SK-N-SH treated with all-trans-retinoic acid at 6 μM for 48 hours (cell line): ENCODE data around the gene GALNTL6.

Experiments
- ATAC-seq: fragments of 200-7000 bp; cut with Tn5 transposase; 3 replicates; pipeline ENCODE4 v1.9.1; 2020; ENCODE audit warnings: mild to moderate bottlenecking, moderate library complexity
- ARNTL ChIP-seq: fragments of 450-650 bp; formaldehyde crosslinking; IDR thresholded peaks from 2 replicates; pipeline ENCODE4 v1.5.0; 2020; ENCODE audit warnings: low read depth, mild to moderate bottlenecking, moderate library complexity, borderline replicate concordance
- BACH2 ChIP-seq: fragments of 250-450 bp; sonication (Bioruptor Pico); IDR thresholded peaks from 2 replicates; pipeline ENCODE4 v1.9.0; 2021; ENCODE audit warnings: mild to moderate bottlenecking, borderline replicate concordance
- CREB5 ChIP-seq: fragments of 250-450 bp; sonication (Bioruptor Pico); IDR thresholded peaks from 2 replicates; pipeline ENCODE4 v1.5.1; 2020; ENCODE audit warnings: low read depth, mild to moderate bottlenecking, moderate library complexity
- CSDC2 ChIP-seq: fragments of 250-450 bp; sonication (Bioruptor Pico); IDR thresholded peaks from 2 replicates; pipeline ENCODE4 v1.5.0; 2020; ENCODE audit warnings: mild to moderate bottlenecking, moderate library complexity
- CSRNP3 ChIP-seq: fragments of 250-450 bp; sonication (Bioruptor Pico); IDR thresholded peaks from 2 replicates; pipeline ENCODE4 v1.5.1; 2021; ENCODE audit warnings: mild to moderate bottlenecking, moderate library complexity
- ESRRG ChIP-seq: fragments of 250-450 bp; sonication (Bioruptor Pico); IDR thresholded peaks from 2 replicates; pipeline ENCODE4 v1.6.1; 2021; ENCODE audit warnings: mild to moderate bottlenecking
- GLIS3 ChIP-seq: fragments of 250-450 bp; sonication (Bioruptor Pico); IDR thresholded peaks from 2 replicates; pipeline ENCODE4 v1.5.0; 2020; ENCODE audit warnings: mild to moderate bottlenecking, moderate library complexity
- ISL1 ChIP-seq: fragments of 250-450 bp; sonication (Bioruptor Pico); IDR thresholded peaks from 2 replicates; pipeline ENCODE4 v2.1.2; 2022; ENCODE audit warnings: mild to moderate bottlenecking, moderate library complexity
- OSR1 ChIP-seq: fragments of 250-450 bp; sonication (Bioruptor Pico); IDR thresholded peaks from 2 replicates; pipeline ENCODE4 v1.8.0; 2022; ENCODE audit warnings: moderate library complexity, mild to moderate bottlenecking, inconsistent platforms
- PATZ1 ChIP-seq: fragments of 250-450 bp; sonication (Bioruptor Pico); IDR thresholded peaks from 2 replicates; pipeline ENCODE4 v1.8.0; 2020; ENCODE audit warnings: mild to moderate bottlenecking, moderate library complexity, borderline replicate concordance
- POU6F1 ChIP-seq: fragments of 250-450 bp; sonication (Bioruptor Pico); IDR thresholded peaks from 2 replicates; pipeline ENCODE4 v1.8.0; 2021; ENCODE audit warnings: low read depth, mild to moderate bottlenecking, moderate library complexity, borderline replicate concordance
- PPARA ChIP-seq: fragments of 250-450 bp; sonication (Bioruptor Pico); IDR thresholded peaks from 2 replicates; pipeline ENCODE4 v1.5.0; 2020; ENCODE audit warnings: mild to moderate bottlenecking, borderline replicate concordance
- RARB ChIP-seq: fragments of 250-450 bp; sonication (Bioruptor Pico); IDR thresholded peaks from 2 replicates; pipeline ENCODE4 v1.8.0; 2021; ENCODE audit warnings: mild to moderate bottlenecking, moderate library complexity
- SNAI2 ChIP-seq: fragments of 250-450 bp; sonication (Bioruptor Pico); IDR thresholded peaks from 2 replicates; pipeline ENCODE4 v1.5.0; 2020; ENCODE audit warnings: mild to moderate bottlenecking, moderate library complexity
- TCF4 ChIP-seq: fragments of 250-450 bp; sonication (Bioruptor Pico); IDR thresholded peaks from 2 replicates; pipeline ENCODE4 v1.8.0; 2021; ENCODE audit warnings: mild to moderate bottlenecking, moderate library complexity, borderline replicate concordance
- TOX ChIP-seq: fragments of 250-450 bp; sonication (Bioruptor Pico); IDR thresholded peaks from 2 replicates; pipeline ENCODE4 v1.8.0; 2021; ENCODE audit warnings: mild to moderate bottlenecking, moderate library complexity, borderline replicate concordance
- ZC3H10 ChIP-seq: fragments of 250-450 bp; sonication (Bioruptor Pico); IDR thresholded peaks from 2 replicates; pipeline ENCODE4 v1.5.1; 2021; ENCODE audit warnings: mild to moderate bottlenecking, moderate library complexity
- ZFP3 ChIP-seq: fragments of 250-450 bp; sonication (Bioruptor Pico); IDR thresholded peaks from 2 replicates; pipeline ENCODE4 v1.5.0; 2020; ENCODE audit warnings: mild to moderate bottlenecking, moderate library complexity
- ZFP30 ChIP-seq: fragments of 450-650 bp; formaldehyde crosslinking; IDR thresholded peaks from 2 replicates; pipeline ENCODE4 v1.5.0; 2022; ENCODE audit warnings: mild to moderate bottlenecking, moderate library complexity
- ZNF565 ChIP-seq: fragments of 450-650 bp; formaldehyde crosslinking; conservative IDR thresholded peaks from 2 replicates; pipeline ENCODE4 v1.5.0; 2020; ENCODE audit warnings: low read depth, mild to moderate bottlenecking, moderate library complexity
- ZNF70 ChIP-seq: fragments of 450-650 bp; formaldehyde crosslinking; IDR thresholded peaks from 2 replicates; pipeline ENCODE4 v1.5.0; 2020; ENCODE audit warnings: mild to moderate bottlenecking, moderate library complexity
- ZNF8 ChIP-seq: fragments of 450-650 bp; formaldehyde crosslinking; IDR thresholded peaks from 2 replicates; pipeline ENCODE4 v1.5.0; 2020; ENCODE audit warnings: mild to moderate bottlenecking, moderate library complexity

The GALNTL6 gene

GRCh38 chr4:172660251-172660650 is 847.0 kb downstream of the GALNTL6 start:
- no peak for ATAC-seq
- TF ChIP-seq OSR1 (CRISPR knock-in tag) (no peak), TCF4 (CRISPR knock-in tag) (no peak), ZC3H10 (no peak), ZNF8 (CRISPR knock-in tag) (no peak), GLIS3 (no peak), ZNF565 (CRISPR knock-in tag) (no peak), POU6F1 (no peak), CREB5 (no peak), TOX (no peak), RARB (no peak), ARNTL (no peak), ZNF70 (CRISPR knock-in tag) (no peak), ZFP30 (CRISPR knock-in tag) (no peak), PATZ1 (CRISPR knock-in tag) (no peak), ZFP3 (CRISPR knock-in tag) (no peak), BACH2 (no peak), CSRNP3 (CRISPR knock-in tag) (no peak), SNAI2 (CRISPR knock-in tag) (no peak), ISL1 (CRISPR knock-in tag) (no peak), PPARA (CRISPR knock-in tag) (no peak)
- TF ChIP-seq, all 23 proteins: peak for 0

- ATAC-seq, result no peak
- TF ChIP-seq ESRRG (CRISPR knock-in tag) (no peak), ZNF565 (CRISPR knock-in tag) (no peak), PATZ1 (CRISPR knock-in tag) (no peak), TCF4 (CRISPR knock-in tag) (no peak), TOX (no peak), ZFP3 (CRISPR knock-in tag) (no peak), GLIS3 (no peak), BACH2 (no peak), SNAI2 (CRISPR knock-in tag) (no peak), PPARA (CRISPR knock-in tag) (no peak), ZC3H10 (no peak), ISL1 (CRISPR knock-in tag) (no peak), CSDC2 (CRISPR knock-in tag) (no peak), ZFP30 (CRISPR knock-in tag) (no peak), CSRNP3 (CRISPR knock-in tag) (no peak)
- TF ChIP-seq, all 23 proteins: peak for 0
These were observed 848.9 kb downstream of the GALNTL6 start for GRCh38 chr4:172662113-172662512.
